Stimulated activated CD4-positive, alpha-beta T cell treated with anti-CD3 and anti-CD28 coated beads, Interleukin-12 subunit alpha, Interleukin-12 subunit beta, amount 100 ng/mL, for 4 hours (primary cell): ENCODE results near the gene TCF12.
"Not testable (repeated sequence)": the region's sequence is repeated elsewhere in the genome, so short reads cannot be mapped to it uniquely, and the experiment has no call there.

Experiments used
- DNase-seq: peaks from one replicate; pipeline ENCODE4 v3.0.0-alpha.2; 2020

TCF12 gene

DNA sequence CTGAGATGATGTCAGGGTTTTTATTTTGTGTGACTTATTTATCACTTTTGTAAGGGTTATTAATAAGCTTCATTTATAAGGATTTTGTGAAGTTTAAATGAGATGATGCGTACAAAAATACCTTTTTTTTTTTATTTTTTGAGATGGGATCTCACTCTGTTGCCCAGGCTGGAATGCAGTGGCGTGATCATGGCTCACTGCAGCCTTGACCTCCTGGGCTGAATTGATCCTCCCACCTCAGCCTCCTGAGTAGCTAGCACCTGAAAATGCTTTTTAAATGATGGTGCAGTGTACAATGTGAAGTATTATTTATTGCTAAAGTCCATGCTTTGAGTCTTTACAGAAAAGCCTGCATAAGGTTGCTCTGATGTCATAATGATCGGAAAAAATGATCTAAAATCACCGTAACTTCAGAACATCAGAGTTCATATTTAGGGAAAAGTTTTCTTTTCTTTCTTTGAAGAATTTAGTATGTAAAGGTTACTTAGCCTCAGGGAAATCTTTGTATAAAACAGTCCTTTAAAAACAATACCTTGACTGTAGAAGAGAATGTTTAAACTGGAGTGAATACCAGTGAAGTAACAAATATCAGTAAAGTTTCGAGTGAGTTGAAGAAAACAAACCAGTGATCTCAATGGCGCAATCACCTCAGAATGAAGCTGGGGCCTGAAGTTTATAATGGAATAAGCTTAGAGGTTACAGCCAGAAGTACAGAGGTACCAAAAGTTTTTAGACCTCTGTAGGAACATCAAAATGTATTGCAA lies 29.7 kb downstream of the TCF12 start:
- DNase-seq, result no peak

GRCh38 chr15:56948764-56949101 lies 30.3 kb downstream of the TCF12 start:
- DNase-seq, result no peak

DNA sequence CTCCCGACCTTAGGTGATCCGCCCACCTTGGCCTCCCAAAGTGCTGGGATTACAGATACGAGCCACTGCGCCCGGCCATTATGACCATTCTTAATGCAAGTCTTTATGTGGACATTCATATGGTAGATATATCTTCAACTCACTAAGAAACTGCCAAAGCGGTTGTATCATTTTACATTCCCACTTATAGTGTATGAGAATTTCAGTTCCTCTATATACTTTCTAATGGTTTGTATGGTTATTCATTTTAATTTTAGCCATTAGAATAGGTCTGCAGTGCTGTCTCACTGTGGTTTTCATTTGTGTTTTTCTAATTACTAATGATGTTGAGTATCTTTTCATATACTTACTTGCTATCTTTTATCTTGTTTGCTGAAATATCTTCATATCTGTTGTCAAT lies 32.5 kb downstream of the TCF12 start:
- no peak for DNase-seq

GRCh38 chr15:56953790-56954189 lies 35.3 kb downstream of the TCF12 start:
- DNase-seq, result no peak

GRCh38 chr15:56955011-56955410 lies 36.6 kb downstream of the TCF12 start:
- DNase-seq, result not testable (repeated sequence)

DNA sequence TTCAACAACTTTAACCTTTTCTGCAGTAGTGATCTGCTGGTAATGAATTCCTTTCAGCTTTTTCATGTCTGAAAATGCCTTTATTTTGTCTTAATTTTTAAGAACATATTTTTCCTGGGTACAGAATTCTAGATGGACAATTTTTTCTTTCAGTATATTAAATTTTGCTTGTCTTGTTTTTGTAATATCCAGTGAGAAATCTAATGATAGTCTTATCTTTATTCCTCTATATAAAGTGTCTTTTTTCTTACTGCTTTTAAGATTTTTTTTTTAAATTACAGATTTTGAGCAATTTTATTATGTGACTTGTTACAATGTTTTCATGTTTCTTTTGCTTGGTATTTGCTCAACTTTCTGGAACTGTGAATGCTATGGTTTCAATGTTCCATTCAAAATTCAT lies 38.1 kb downstream of the TCF12 start:
- no peak for DNase-seq

DNA sequence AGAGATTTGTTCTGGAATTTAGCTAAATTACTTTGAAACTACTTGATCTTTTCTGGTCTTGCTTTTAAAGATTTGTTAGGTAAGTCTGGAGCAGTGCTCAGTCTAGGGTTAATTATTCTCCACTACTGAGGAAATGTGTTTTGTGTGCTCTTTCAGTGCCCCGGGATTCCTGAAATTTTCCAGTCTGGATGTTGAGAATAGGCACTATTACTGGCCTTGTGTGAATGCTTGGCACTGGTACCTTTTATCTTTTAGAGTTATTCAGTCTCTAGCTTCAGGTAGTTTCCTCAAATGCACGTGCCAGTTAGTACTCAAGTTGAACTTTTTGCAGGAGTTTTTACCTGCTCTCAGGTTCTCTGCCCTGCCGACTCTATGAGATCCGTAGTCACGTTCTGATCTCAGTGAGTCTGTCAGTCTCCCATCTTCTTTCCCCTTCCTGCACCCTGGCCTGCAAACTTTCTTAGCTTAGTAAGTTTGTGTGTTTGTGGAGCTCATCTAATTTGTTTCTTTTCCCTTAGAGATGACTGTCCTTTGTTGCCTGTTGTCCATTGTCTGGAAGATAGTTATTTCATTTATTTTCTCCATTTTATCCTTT lies 39.5 kb downstream of the TCF12 start:
- no peak for DNase-seq

DNA sequence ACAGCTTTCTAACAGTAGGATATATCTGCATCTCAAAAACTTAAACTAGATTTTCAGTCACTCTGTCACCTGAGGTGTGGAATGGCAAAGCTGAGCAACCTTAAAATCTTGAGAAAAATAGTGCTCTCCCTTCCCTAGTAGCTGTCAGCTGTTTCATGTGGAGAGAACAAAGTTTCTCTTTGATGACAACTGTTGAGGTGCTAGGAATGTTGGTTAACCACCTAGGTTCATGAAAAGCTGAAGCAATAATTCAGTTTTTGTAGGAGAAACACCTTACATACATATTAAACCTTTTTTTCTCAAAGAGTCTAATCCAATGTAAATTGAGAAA lies 40.8 kb downstream of the TCF12 start:
- DNase-seq, result no peak

- no peak for DNase-seq
Measured at GRCh38 chr15:56960116-56960515, 41.7 kb downstream of the TCF12 start.

DNA sequence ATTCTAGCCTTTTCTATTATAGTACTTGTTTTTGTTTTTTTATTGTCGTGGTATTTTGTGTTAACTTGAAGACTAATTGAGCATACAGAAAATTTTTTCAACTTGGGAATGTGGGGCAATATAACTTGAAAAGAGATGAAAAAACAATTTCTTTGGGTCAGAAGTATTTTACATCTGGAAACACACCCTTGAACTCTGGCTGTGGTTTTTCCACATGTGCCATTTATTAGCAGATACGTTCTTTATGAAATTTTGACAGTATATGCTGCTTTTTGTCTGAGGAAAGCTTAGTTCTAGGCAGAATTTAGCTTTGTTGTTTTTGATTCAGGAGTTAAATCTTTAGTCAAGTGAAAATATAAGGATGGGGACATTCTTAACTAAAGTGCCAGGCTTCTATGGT lies 44.7 kb downstream of the TCF12 start:
- DNase-seq, result no peak

DNA sequence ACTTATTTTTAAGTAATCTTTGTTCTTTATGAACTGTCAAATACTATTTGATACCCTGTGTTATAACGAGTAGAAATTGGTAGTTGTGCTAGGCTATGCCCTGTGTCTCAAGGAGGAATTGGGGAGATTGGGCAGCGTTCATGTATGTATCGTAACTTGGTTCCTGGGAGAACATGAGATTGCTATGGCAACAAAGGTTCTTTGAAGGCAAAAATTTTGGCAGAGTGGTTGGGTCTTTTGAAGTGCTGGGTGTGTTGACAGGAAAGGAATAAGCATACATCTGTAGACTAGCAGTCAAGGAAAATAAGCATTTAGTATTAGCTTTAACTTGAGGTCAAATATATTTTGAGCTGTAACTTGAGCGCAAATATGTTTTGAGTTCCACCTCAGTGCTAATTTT lies 45.3 kb downstream of the TCF12 start:
- no peak for DNase-seq

DNA sequence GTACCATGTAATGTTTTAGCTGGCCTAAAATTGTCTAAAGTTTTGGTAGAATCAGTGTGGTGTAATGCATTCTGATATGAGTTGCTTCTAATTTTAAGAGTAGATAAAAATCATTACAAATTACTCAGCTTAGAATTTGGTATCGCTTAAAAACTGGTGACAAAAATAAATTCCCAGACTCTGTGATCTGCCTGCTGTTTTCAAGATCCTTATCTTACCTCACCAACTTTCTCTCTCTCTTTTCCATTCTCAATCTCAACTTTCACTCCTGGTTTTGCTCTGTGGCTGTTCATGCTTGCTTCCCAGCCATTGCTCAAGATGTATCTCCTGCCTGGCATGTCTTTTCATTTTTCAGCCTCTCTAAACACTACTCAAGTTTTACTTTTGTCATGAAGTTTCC lies 45.7 kb downstream of the TCF12 start:
- no peak for DNase-seq

- no peak for DNase-seq
Measured at GRCh38 chr15:56965231-56966013, 47.0 kb downstream of the TCF12 start.

DNA sequence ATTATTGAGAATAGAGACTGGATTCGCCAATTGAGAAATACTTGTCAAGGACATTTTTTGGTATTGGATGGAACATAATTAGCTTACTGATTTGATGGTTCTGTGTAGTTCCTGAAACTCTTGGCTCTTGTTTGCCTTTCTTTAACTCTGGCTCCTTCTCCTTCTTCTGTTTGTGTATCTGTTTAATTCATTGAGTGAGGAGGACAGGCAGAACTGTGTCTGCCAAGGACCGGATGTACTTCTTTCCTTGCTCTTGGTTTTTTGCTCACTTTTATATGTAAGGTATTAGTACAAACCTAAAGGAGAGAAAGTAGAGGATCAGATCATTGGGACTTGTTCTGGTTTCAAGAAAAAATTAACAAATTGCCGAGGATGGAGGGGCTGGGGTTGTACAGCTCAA lies 48.9 kb downstream of the TCF12 start:
- no peak for DNase-seq

GRCh38 chr15:56968256-56968655 lies 49.8 kb downstream of the TCF12 start:
- DNase-seq, result no peak

- DNase-seq, result no peak
Measured at GRCh38 chr15:56968821-56969220, 50.4 kb downstream of the TCF12 start.

- DNase-seq, result no peak
Measured at GRCh38 chr15:56969265-56969895, 50.9 kb downstream of the TCF12 start.

DNA sequence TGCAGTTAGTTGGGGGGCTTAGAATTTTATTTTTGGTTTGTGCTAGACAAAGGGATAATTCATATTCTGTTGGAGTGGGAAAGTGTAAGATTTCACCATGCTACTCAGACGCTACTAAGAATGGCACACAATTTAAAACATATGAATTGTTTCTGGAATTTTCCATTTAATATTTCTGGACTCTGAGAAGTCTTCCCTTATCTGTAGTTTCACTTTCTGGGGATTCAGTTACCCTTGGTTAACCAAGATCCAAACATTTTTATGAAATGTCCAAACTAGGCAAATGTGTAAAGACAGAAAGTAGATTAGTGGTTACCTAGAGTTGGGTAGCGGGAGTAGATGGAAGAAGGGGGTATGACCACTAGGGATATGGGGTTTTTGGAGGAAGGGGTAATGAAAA lies 53.1 kb downstream of the TCF12 start:
- no peak for DNase-seq

GRCh38 chr15:56972016-56972415 lies 53.6 kb downstream of the TCF12 start:
- no peak for DNase-seq

DNA sequence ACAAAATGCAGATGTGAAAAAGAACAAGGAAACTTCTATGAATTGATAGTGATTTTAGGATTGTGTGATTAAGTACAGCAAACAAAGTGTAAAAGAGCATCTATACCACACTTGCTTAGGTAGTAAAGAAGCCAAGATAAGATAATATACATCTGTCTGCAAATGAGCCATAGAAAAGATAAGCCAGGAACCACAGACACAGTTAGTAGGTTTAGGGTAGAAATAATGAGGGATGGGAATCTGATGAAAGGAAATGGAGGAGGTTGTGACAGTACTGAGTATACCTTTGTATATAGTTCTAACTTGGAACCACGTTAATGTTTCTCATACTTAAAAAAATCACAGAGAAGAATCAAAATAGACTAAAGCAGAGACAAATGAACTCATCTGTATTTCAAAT lies 54.0 kb downstream of the TCF12 start:
- no peak for DNase-seq

DNA sequence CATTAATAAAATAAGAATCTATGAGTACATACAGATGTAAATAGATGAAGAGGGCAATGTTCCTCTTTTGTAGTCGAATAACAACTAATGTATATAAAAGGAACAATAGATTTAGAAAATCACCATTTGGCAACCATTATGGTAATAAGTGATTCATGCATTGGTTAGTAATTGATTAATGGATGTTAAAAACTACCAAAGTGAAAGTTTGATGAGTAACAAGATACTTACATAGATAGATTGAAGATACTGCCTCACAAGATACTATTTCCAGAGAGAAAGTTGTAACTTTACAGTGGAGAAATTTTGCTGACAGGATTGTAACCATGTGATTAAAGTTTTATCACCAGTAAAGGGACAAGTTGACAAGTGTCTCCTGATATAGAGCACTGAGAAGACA lies 55.0 kb downstream of the TCF12 start:
- no peak for DNase-seq

GRCh38 chr15:56977232-56977631 lies 58.8 kb downstream of the TCF12 start:
- DNase-seq, result no peak

- DNase-seq, result no peak
Measured at GRCh38 chr15:56978898-56979662, 60.6 kb downstream of the TCF12 start.
